Measurements from ENCODE around the gene HMX1.

HMX1 gene

GRCh38 chr4:8867624-8868320 is 3.9 kb downstream of the HMX1 start:
- no peak for DNase-seq

GRCh38 chr4:8866828-8867623 is 4.6 kb downstream of the HMX1 start:
- DNase-seq: no peak

- no peak for DNase-seq
Measured at GRCh38 chr4:8866421-8866820, 5.2 kb downstream of the HMX1 start.

GRCh38 chr4:8865681-8866310 is 5.8 kb downstream of the HMX1 start:
- DNase-seq: no peak

GRCh38 chr4:8864912-8865680 is 6.5 kb downstream of the HMX1 start:
- no peak for DNase-seq

GRCh38 chr4:8863686-8864682 is 7.7 kb downstream of the HMX1 start:
- no peak for DNase-seq

GRCh38 chr4:8862800-8863685 is 8.6 kb downstream of the HMX1 start:
- DNase-seq: no peak

GRCh38 chr4:8862334-8862733 is 9.3 kb downstream of the HMX1 start:
- no peak for DNase-seq

GRCh38 chr4:8861576-8862295 is 9.9 kb downstream of the HMX1 start:
- DNase-seq: no peak

- DNase-seq: no peak
Measured at GRCh38 chr4:8860892-8861575, 10.6 kb downstream of the HMX1 start.

GRCh38 chr4:8860096-8860891 is 11.3 kb downstream of the HMX1 start:
- no peak for DNase-seq

- no peak for DNase-seq
Measured at GRCh38 chr4:8859550-8860095, 12.0 kb downstream of the HMX1 start.

- DNase-seq: no peak
Measured at GRCh38 chr4:8858701-8859210, 12.9 kb downstream of the HMX1 start.

GRCh38 chr4:8857766-8858700 is 13.6 kb downstream of the HMX1 start:
- no peak for DNase-seq

- DNase-seq: no peak
Measured at GRCh38 chr4:8856835-8857621, 14.6 kb downstream of the HMX1 start.

GRCh38 chr4:8855818-8856245 is 15.8 kb downstream of the HMX1 start:
- DNase-seq: no peak
